SK-N-SH treated with all-trans-retinoic acid at 6 μM for 48 hours (cell line): ENCODE measurements around the gene TLL1.

ENCODE experiments used
- ATAC-seq: fragments of 200-7000 bp; cut with Tn5 transposase; 3 replicates; pipeline ENCODE4 v1.9.1; 2020; ENCODE audit warnings: mild to moderate bottlenecking, moderate library complexity
- ARNTL ChIP-seq: fragments of 450-650 bp; formaldehyde crosslinking; IDR thresholded peaks from 2 replicates; pipeline ENCODE4 v1.5.0; 2020; ENCODE audit warnings: low read depth, mild to moderate bottlenecking, moderate library complexity, borderline replicate concordance
- BACH2 ChIP-seq: fragments of 250-450 bp; sonication (Bioruptor Pico); IDR thresholded peaks from 2 replicates; pipeline ENCODE4 v1.9.0; 2021; ENCODE audit warnings: mild to moderate bottlenecking, borderline replicate concordance
- CSRNP3 ChIP-seq: fragments of 250-450 bp; sonication (Bioruptor Pico); IDR thresholded peaks from 2 replicates; pipeline ENCODE4 v1.5.1; 2021; ENCODE audit warnings: mild to moderate bottlenecking, moderate library complexity
- ESRRG ChIP-seq: fragments of 250-450 bp; sonication (Bioruptor Pico); IDR thresholded peaks from 2 replicates; pipeline ENCODE4 v1.6.1; 2021; ENCODE audit warnings: mild to moderate bottlenecking
- GLIS3 ChIP-seq: fragments of 250-450 bp; sonication (Bioruptor Pico); IDR thresholded peaks from 2 replicates; pipeline ENCODE4 v1.5.0; 2020; ENCODE audit warnings: mild to moderate bottlenecking, moderate library complexity
- POU6F1 ChIP-seq: fragments of 250-450 bp; sonication (Bioruptor Pico); IDR thresholded peaks from 2 replicates; pipeline ENCODE4 v1.8.0; 2021; ENCODE audit warnings: low read depth, mild to moderate bottlenecking, moderate library complexity, borderline replicate concordance
- PPARA ChIP-seq: fragments of 250-450 bp; sonication (Bioruptor Pico); IDR thresholded peaks from 2 replicates; pipeline ENCODE4 v1.5.0; 2020; ENCODE audit warnings: mild to moderate bottlenecking, borderline replicate concordance
- RARB ChIP-seq: fragments of 250-450 bp; sonication (Bioruptor Pico); IDR thresholded peaks from 2 replicates; pipeline ENCODE4 v1.8.0; 2021; ENCODE audit warnings: mild to moderate bottlenecking, moderate library complexity
- SNAI2 ChIP-seq: fragments of 250-450 bp; sonication (Bioruptor Pico); IDR thresholded peaks from 2 replicates; pipeline ENCODE4 v1.5.0; 2020; ENCODE audit warnings: mild to moderate bottlenecking, moderate library complexity
- TOX ChIP-seq: fragments of 250-450 bp; sonication (Bioruptor Pico); IDR thresholded peaks from 2 replicates; pipeline ENCODE4 v1.8.0; 2021; ENCODE audit warnings: mild to moderate bottlenecking, moderate library complexity, borderline replicate concordance
- ZC3H10 ChIP-seq: fragments of 250-450 bp; sonication (Bioruptor Pico); IDR thresholded peaks from 2 replicates; pipeline ENCODE4 v1.5.1; 2021; ENCODE audit warnings: mild to moderate bottlenecking, moderate library complexity
- ZNF565 ChIP-seq: fragments of 450-650 bp; formaldehyde crosslinking; conservative IDR thresholded peaks from 2 replicates; pipeline ENCODE4 v1.5.0; 2020; ENCODE audit warnings: low read depth, mild to moderate bottlenecking, moderate library complexity
- TF ChIP-seq, protein P1 (sequence below): fragments of 250-450 bp; sonication (Bioruptor Pico); IDR thresholded peaks from 2 replicates; pipeline ENCODE4 v1.8.0; 2020; ENCODE audit warnings: mild to moderate bottlenecking, moderate library complexity, borderline replicate concordance

TLL1 gene

DNA sequence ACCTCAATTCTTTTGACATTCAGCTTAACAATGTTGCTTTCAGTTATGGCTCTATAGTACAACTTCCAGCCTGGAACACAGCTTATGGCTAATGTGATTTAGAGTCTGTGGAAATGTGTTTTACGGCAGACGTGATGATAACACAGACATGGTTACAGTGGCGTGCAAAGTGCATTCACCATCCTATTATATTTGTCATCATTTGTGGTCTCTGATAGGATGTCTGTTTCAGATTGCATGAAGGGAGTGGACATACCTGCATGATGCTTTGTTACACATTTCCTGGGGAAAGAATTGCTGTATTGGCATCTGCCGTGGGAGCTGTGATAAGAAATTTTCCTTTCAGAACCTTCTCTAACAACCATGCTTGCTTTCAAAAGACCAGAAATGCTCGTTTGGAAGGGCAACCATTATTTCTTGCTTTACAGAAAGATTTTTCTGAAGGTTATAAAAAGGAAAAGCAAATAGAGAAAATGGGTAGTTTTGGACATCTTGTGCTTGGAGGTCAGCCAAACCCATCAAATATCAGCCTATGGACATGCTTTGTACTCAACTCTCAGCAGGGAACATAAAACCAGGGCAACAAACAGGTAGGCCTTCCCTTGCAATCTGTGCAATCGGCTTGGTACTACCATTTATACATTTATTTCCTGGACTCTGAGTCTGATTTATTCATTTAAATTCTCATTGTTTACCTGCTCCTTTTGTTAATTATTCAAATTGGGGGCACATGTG is 273.9 kb downstream of the TLL1 start:
- no peak; the same call in 2 of the 3 replicates for ATAC-seq
- TF ChIP-seq TOX (CRISPR knock-in tag) (no peak), RARB (CRISPR knock-in tag) (no peak), PPARA (CRISPR knock-in tag) (no peak), POU6F1 (CRISPR knock-in tag) (no peak), CSRNP3 (CRISPR knock-in tag) (no peak), ZNF565 (CRISPR knock-in tag) (no peak), ARNTL (no peak), SNAI2 (CRISPR knock-in tag) (no peak), BACH2 (CRISPR knock-in tag) (no peak), ESRRG (CRISPR knock-in tag) (no peak), GLIS3 (CRISPR knock-in tag) (no peak), ZC3H10 (CRISPR knock-in tag) (no peak)
- TF ChIP-seq, protein P1, sequence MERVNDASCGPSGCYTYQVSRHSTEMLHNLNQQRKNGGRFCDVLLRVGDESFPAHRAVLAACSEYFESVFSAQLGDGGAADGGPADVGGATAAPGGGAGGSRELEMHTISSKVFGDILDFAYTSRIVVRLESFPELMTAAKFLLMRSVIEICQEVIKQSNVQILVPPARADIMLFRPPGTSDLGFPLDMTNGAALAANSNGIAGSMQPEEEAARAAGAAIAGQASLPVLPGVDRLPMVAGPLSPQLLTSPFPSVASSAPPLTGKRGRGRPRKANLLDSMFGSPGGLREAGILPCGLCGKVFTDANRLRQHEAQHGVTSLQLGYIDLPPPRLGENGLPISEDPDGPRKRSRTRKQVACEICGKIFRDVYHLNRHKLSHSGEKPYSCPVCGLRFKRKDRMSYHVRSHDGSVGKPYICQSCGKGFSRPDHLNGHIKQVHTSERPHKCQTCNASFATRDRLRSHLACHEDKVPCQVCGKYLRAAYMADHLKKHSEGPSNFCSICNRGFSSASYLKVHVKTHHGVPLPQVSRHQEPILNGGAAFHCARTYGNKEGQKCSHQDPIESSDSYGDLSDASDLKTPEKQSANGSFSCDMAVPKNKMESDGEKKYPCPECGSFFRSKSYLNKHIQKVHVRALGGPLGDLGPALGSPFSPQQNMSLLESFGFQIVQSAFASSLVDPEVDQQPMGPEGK (CRISPR knock-in tag), result no peak
- TF ChIP-seq, all 23 proteins: peak for 0
